Stimulated activated naive CD4-positive, alpha-beta T cell treated with Interleukin-2 at 50 U/mL for 16 hours (primary cell): ENCODE data around the gene RINT1.
"Not testable (repeated sequence)": the region's sequence is repeated elsewhere in the genome, so short reads cannot be mapped to it uniquely, and the experiment has no call there.

ENCODE experiments used
- DNase-seq: peaks from one replicate; lab custom pipeline; 2025; lab: John Stamatoyannopoulos, UW

Gene RINT1

DNA sequence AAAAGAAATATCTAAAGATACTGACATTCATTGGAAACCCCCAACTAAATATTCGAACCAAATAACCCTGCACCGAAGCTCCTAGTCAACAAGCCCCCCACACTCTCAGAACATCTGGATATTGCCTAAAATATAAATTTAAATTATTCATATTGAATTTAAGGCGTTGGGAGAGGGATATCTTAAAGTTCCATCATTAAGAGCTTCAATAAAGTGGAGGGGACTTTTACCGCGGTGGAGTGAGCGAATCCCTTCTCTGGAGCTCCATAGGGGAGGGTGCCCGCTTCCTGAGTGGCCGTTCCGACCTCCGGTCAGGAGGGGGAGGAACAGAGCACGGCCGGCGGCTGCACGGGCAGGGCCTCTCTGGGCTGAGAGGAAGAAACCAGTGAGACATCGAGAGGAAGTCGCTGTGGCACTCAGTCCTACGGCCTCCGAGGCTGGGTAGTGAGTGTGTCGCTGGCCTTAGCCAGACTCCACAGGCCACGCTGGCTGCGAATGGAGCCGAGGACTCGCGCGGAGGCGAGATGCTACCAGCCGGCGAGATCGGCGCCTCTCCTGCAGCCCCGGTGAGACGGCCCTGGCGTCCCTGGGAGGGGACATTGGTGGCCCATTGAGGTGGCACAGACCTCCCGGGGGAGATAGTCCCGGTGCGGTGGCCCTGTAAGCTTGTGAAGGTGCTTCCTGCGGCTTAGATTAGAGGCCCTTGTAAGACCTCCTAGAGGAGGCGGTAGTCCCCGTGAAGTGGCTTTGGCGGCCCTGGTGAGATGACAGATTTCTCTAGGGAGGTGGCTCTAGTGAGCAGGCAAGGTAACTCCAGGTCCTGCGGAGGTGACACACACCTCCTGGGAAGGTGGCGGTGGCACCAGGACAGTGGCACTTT is at the start of gene RINT1:
TSS of gene RINT1 (plus strand) at position 410 of the 880 bp plus-strand sequence. CDS start at position 525, 115 bp downstream.
- DNase-seq, result peak; percentile 85

DNA sequence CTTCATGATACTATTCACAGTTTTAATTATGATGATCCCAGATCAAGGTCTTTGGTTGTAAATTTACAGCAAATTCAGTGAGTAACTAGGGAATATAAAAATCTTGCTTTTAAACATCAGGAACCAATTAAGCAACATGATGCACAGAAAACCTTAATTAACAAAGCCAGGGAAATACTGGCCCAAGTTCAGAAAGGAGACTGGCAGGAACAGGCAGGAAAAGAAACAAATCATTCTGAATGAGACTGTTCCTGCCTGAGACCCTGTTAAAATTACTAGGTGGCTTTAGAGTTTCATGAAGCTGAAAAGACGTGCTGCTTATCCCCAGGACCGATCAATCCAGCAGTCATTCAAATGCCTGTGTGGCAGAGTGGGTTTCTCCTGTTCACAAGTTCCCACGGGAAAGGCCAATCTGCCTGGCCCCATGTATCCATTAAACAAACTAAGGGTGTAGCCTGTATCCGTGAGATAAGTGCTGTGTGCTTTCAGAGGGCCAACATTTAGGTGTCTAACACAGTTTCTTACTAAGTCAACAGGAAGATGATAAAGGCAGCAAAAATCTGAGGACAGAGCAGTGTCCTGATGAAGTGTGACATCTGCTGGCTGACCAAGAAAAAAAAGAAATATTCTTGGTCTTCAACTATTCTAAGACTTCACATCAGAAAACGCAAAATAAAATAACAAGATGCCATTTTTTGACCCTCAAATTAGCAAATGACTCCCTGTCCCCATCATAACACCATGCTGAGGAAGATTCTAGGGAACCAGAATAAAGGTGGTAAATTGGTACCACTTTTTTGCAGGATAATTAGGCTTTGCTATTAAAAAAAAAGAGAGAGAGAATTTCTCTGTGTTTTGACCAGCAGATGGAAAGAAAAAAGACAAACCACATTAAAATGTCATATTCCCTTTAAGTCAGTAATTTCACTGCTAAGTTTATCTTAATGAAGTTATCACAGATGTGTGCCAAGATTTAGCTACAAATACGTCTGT is 44.1 kb upstream of the RINT1 start:
- DNase-seq, result no peak

DNA sequence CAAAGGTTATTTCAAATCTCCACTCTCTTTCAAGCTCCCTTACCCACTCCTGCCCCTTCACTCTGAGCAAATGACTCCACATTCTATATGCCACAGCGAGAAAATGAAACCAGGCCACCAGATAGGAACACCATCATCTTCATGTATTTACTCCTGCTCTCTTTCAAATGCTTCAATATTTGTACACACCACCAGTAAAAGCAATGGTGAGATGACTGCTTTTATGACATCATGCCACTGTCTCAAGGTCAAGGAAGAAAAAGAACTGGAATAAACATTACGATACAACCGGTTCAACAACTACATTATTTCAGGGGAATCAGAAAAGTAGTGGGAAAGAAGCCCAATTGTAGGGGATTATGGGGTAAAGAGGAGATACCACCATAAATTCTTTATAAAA is 42.6 kb upstream of the RINT1 start:
- DNase-seq, result no peak

DNA sequence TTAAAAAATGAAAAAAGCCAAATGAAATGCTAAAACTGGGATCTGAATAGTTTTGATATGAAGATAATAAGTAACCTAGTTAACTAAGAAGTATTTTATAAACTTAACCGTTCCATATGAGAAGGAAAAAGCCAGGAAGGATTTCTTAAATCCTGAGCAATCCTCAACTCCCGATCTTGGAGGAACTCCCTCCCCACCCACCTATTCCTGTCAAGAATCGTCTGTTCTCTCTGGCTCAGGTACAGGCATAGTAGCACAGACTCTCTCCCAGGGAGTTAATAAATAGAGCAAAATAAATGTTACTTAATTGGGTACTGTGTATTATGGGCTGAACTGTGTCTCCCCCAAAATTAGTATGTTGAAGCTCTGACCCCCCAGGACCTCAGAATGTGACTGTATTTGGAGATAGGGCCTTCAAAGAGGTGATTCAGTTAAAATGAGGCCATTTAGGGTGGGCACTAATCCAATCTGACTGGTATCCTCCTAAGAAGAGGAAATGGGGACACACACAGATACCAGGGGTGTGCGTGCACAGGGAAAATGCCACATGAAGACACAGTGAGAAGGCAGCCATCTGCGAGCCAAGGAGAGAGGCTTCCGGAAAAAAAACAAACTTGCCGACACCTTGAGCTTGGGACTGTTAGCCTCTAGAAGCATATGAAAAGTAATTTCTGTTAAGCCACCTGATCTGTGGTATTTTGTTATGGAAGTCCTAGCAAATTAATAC is 38.6 kb upstream of the RINT1 start:
- DNase-seq, result no peak

DNA sequence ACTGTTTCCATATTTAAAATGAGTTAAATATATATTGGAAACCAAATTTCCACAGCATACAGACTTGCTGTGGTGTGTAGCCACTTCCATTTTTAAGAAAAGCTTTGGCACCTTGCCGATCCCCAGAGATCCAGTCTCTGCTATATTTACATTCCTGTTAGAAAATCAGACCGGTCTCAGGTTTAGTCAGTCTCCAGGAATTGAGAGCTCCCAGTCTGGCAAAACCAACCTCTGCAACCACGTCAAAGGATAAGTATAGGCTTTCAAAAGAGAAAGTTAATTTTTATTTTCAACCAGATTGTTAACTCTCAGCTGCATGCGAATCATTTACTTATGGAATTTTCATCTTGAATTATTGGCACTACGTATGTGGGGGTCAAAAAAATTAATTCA is 38.1 kb upstream of the RINT1 start:
- DNase-seq, result no peak

DNA sequence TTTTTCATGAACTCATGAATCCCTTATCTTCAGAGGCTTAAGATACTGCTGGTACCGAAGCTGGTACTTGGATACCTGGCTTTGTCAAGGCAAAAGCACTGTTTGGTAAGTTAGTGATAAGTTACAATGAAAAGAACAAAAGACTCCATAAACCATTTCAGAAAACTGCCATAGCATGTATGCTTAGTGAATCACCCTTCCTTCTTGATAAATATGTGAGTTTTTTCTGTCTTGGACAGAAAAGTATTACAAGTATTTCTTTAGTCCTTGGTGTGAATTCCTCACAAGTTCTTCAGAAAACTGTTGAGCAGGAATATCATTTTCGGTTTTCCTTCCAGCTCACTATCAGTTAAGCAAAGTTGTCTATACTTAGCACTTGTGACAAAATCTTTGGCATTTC is 35.5 kb upstream of the RINT1 start:
- DNase-seq, result no peak

DNA sequence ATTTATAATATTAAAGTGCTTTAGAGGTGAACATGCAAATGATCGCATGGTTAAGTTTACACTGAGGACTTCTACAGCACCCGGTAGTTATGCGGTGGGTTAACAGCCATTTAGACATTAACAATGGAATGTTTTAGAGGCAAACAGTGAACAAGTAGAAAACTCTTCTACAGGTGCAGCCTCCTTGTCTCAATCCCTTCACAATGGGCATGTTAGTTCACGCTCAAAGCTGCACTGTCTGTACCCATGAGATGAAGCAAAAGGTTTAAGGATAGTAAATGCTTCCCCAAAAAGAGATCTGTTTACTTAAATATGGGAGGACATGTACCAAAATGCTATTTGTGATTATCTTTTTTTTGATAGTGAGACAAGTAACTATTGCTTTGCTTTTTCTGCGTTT is 35.0 kb upstream of the RINT1 start:
- no peak for DNase-seq

DNA sequence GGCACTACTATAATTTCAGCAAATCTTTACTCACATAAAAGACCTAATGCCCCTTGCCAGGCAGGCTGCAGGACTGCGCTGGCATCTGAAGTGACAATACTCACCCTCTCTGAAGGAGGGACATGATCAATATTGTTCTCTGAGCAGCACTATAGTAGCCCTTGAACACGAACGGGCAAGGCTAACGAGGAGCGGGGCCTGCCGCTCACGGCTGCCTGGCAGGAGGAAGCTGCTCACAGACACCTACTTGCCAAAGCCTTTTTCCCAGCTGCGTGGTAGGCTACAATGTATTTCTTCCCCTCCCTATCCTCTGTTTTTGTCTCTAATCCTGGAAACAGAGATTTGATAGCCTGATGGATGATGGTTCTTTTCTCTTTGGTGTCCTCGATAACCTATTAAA is 29.8 kb upstream of the RINT1 start:
- DNase-seq, result no peak

DNA sequence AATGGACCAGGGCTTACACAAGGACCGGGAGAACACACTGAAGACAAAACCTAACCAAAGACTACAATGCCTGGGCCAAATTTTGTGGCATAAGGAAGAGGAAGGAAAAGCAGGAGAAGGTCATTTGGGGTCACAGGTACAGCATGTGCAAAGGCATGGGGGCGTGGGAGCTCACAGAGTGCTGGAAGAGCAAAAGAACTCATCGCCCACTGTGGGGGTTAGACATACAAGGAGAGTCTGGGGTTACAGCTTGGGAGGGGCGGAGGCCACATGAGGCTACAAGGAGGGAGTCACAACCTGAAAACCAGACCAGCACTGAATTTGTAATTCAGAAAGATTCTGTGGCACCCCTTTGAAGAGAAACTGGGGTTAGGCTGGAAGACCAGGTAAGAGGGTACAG is 19.6 kb upstream of the RINT1 start:
- DNase-seq, result no peak

DNA sequence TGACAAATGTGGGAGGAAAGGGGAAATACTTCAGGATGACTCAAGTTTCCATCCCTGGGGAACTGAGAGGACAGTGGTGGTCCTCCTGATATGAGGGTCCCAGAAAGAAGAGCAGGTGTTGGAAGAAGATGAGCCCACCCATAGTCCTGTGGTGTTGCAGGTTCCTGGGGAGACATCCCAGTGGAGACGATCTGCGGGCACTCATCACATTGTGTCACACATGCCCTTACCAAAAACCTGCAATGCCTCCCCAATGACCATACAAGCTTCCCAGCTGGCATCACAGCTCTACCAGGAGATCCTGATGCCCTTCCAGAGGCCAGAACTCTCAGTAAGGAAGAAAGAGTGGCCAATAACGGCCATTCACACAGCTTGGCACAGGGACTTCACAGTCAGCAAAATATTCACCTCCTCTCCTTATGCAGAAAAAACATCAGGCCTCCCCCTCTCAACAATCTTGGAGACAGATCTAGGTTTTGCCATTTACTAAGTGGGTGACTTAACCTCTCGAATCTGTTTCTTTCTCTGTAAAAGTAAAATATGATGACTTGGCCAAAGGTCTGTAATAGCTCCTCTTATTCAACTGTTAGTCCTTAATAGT is 19.0 kb upstream of the RINT1 start:
- DNase-seq, result no peak

DNA sequence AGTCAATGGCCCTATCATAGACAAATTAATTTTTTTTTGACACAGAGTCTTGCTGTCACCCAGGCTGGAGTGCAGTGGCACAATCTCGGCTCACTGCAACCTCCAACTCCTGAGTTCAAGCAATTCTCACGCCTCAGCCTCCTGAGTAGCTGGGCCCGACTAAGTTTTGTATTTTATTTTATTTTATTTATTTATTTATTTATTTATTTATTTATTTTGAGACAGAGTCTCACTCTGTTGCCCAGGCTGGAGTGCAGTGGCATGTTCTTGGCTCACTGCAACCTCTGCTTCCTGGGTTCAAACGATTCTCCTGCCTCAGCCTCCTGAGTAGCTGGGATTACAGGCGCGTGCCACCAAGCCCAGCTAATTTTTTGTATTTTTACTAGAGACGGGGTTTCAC is 16.4 kb upstream of the RINT1 start:
- not testable (repeated sequence) for DNase-seq

DNA sequence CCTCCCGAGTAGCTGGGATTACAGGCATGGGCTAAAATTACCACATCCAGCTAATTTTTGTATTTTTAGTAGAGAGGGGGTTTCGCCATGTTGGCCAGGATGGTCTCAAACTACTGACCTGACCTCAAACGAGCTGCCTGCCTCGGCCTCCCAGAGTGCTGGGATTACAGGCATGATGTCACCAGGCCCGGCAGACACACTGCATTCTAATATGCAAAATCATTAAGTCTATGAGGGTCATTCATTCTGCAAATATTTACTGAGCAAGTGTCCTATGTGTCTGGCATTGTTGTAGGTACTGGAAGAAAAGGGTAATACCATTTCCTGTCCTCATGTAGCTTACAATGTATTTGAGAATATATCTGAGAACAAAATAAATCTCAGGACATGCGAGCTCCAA is 12.6 kb upstream of the RINT1 start:
- DNase-seq, result no peak

DNA sequence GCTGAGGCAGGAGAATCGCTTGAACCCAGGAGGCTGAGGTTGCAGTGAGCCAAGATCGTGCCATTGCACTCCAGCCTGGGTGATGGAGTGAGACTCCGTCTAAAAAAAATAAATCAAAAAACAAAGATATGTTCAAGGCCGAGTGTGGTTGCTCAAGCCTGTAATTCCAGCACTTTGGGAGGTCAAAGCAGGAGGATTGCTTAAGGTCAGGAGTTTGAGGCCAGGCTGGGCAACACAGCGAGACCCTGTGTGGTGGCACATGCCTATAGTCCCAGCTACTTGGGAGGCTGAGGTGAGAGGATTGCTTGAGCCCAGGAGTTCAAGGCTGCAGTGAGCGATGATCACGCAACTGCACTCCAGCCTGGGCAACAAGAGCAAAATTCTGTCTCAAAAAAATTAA is 11.4 kb upstream of the RINT1 start:
- DNase-seq, result not testable (repeated sequence)

DNA sequence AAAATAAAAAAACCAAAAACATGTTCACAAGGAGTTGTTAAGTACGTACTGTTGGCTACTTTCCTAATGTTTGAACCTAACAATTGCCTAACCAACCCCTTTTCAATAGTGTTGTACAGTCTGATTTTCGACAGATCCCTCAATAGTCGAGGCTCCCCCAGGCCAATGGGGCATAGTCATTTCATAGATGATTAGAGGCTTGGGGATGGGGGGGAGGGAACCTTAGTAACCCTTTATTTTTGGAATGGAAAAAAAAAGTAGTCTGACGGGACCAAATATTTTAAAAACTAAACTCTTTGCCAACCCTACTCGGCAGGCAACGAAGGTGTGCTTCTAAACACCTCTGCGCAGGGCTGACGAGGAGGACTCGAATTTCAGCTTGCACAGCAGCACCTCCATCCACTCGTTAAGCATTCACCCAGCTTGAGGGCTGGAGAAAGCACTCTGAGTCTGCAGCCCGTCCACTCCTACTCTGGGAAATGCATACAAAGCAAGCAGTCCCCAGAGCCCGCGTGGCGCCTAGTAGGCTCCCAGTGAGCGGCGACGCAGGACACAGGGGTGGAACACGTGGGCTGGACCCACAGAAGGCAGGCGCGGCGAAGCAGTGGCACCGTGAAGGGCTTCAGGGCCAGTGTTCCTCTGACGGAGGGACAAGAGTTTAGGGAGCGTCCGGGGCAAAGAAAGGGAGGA is 10.8 kb upstream of the RINT1 start:
- peak; percentile 43 for DNase-seq

DNA sequence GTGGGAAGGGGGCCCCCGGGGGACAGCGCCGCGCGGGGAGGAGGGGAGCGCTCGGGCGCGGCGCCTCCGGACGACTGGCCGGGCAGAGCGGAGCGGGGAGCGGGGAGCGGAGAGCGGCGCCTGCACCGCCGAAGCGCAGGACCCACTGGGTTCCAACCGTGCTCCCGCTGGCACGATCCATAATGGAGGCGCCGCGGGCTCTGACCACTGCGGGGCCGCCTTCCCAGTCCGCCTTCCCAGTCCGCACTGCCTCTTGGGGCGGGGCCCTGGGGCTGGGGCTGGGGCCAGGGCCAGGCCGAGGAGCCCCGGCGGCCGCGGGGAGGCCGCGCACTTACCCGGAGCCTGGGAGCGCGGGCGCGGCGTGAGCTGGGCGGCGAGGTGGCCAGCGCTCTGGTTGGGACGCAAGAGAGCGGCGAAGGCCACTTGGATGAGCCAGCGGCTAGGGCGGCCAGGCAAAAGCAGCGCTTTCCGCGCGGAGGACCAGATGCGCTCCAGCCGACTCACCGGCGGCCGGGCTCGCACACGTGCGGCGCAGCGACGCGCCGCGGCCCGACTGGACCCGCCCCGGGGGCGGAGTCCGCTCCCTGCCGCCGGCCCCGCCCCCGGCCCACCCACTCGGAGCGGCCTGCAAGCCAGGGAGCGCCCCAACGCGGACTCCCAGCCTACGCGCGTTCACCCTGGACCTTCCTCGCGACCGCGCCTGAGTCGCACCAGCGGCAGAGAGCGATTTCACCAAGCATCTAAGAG is 10.1 kb upstream of the RINT1 start, which contains the start of gene PUS7:
TSS of gene PUS7 (minus strand) at position 555 of the 747 bp plus-strand sequence. CDS start 13,759 bp downstream, outside the sequence.
- DNase-seq, result peak; percentile 74

DNA sequence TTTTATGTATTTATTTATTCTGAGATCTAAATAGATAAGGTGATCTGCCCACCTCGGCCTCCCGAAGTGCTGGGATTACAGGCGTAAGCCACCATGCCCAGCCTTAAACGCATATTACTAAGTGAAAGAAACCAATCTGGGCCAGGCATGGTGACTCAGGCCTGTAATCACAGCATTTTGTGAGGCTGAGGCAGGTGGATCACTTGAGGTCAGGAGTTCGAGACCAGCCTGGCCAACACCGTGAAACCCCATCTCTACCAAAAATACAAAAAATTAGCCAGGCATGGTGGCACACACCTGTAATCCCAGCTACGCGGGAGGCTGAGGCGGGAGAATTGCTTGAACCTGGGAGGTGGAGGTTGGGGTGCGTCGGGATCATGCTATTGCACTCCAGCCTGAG is 7.6 kb upstream of the RINT1 start:
- DNase-seq, result not testable (repeated sequence)

DNA sequence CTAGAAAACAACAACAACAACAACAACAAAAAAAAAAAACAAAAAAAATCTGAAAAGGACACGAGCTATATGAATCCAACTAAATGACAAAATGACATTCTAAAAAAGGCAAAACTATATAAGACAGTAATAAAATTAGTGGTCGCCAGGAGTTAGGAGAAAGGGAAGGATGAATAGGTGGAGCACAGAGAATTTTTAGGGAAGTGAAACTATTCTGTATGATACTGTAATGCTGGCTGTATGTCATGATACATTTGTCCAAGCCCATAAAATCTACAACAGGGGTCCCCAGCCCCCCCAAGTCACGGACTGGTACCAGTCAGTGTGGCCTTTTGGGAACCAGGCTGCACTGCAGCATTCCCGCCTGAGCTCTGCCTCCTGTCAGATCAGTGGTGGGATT is 7.2 kb upstream of the RINT1 start:
- no peak for DNase-seq

DNA sequence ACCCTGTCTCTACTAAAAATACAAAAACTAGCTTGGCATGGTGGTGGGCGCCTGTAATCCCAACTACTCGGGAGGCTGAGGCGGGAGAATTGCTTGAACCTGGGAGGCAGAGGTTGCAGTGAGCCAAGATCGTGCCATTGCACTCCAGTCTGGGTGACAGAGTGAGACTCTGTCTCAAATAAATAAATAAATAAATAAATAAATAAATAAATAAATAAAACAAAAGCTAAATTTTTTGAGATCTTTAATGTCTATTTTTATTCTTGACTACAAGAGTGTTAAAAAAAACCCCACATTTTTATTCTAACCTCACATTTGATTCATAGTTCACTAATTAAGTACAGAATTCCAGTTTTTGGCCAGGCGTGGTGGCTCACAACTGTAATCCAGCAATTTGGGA is 4.3 kb upstream of the RINT1 start:
- not testable (repeated sequence) for DNase-seq

DNA sequence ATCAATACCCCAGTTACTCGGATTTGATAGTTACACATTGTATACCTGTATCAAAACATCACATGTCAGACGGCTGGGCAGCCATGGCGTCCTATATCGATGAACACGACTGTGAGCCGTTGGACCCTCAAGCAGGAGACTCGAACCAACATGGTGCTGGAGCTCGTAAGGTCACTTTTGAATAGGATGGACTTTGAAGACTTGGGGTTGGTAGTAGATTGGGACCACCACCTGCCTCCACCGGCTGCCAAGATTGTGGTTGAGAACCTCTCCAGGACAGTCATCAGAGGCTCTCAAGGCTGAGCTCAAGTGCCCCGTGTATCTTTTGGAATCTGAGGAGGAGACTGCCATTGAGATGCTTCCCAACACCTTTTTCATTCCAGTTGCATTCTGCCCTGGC is 1.9 kb upstream of the RINT1 start:
- no peak for DNase-seq

DNA sequence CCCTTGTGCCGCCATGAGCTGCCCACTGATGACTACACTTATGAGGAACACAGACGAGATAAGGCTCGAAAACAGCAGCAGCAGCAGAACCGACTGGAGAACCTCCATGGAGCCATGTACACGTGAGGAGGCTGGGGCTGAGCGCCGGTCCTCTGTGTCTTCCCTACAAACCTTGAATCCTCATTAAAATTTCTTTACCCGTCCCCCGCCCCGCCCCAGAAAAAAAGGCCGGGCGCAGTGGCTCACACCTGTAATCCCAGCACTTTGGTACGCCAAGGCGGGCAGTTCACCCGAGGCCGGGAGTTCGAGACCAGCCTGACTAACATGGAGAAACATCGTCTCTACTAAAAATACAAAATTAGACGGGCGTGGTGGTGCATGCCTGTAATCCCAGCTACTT is 1.5 kb upstream of the RINT1 start:
- no peak for DNase-seq
